Esophagus muscularis mucosa (tissue), 4 donors: ENCODE data around the gene UGT1A10. TPM values are rescaled to one million over a fixed set of nuclear protein-coding genes. Genes with fewer than 3 reads are reported as not detected.
"Not testable (repeated sequence)": the region's sequence is repeated elsewhere in the genome, so short reads cannot be mapped to it uniquely, and the experiment has no call there.

Experiments used
- DNase-seq: peaks from one replicate; pipeline ENCODE4 v3.0.0-alpha.2; 2017; ENCODE audit errors: extremely low spot score
- H3K27ac ChIP-seq, 4 donors: fragments of 200-600 bp; sonication (generic); replicated peaks in 1 of 4; 1 replicate in 3 of 4; 2 replicates in 1 of 4; pipeline ENCODE4 v1.5.1; 2016 to 2019; ENCODE audit warnings: mild to moderate bottlenecking in 1 of 4
- H3K27me3 ChIP-seq, 4 donors: fragments of 200-600 bp; sonication (generic); one replicate each; pipeline versions ENCODE4 v1.5.1 to v1.6.0; 2016 to 2019
- H3K36me3 ChIP-seq, 4 donors: fragments of 200-600 bp; sonication (generic); one replicate each; pipeline ENCODE4 v1.5.1; 2016 to 2019
- H3K4me1 ChIP-seq, 4 donors: fragments of 200-600 bp; sonication (generic); one replicate each; pipeline ENCODE4 v1.5.1; 2016 to 2019
- H3K4me3 ChIP-seq, 4 donors: fragments of 200-600 bp; sonication (generic); 1 replicate in 2 of 4; 2 replicates in 2 of 4; pipeline ENCODE4 v1.5.1; 2016 to 2019; ENCODE audit warnings: mild to moderate bottlenecking in 4 of 4, moderate library complexity in 1 of 4
- H3K9me3 ChIP-seq, 4 donors: fragments of 200-600 bp; sonication (generic); 1 replicate in 3 of 4; 2 replicates in 1 of 4; pipeline ENCODE4 v1.5.1; 2016 to 2019
- EP300 ChIP-seq: sonication (generic); formaldehyde crosslinking; IDR thresholded peaks from one replicate; pipeline ENCODE4 v1.6.1; 2017; ENCODE audit warnings: antibody characterized with exemption
- POLR2A ChIP-seq: fragments of 450-650 bp; IDR thresholded peaks from one replicate; pipeline ENCODE4 v1.6.1; 2017; ENCODE audit warnings: antibody characterized with exemption, moderate library complexity, mild to moderate bottlenecking, low read depth
- POLR2AphosphoS5 ChIP-seq, 2 donors: sonication (generic); formaldehyde crosslinking; IDR thresholded peaks; one replicate each; pipeline ENCODE4 v1.6.1; 2017; ENCODE audit warnings: antibody characterized with exemption in 2 of 2
- WGBS: methylation state at CpG from one replicate; pipeline ENCODE4 v1.1.5; 2018; 5-methylcytosine and 5-hydroxymethylcytosine counted together
- intact Hi-C: fragments of 100-400 bp; cut with DNase I; formaldehyde crosslinking; loops from one replicate; pipeline ENCODE4 v1.15.1; 2023
- total RNA-seq, 4 donors: library from RNA; depleted of rRNA; stranded (reverse); fragments of >200 nt; gene quantifications; one replicate each; pipeline versions ENCODE4 v1.1.0 to v1.2.1, GENCODE V29; 2016
- TF ChIP-seq, protein P1 (sequence below), 3 experiments: fragments of 200-600 bp in 2 of 3; fragments of 450-650 bp in 1 of 3; sonication (generic) in 2 of 3; IDR thresholded peaks; one replicate each; pipeline ENCODE4 v1.5.1; 2017 to 2019; ENCODE audit warnings: antibody characterized with exemption in 3 of 3, mild to moderate bottlenecking in 2 of 3, moderate library complexity in 1 of 3

Gene UGT1A10
- total RNA-seq, 4 donors from 2014 or later, result not detected

GRCh38 chr2:233743464-233744259 is 107.4 kb downstream of the UGT1A10 start:
- H3K27ac ChIP-seq, result no peak overlapping the region
- 94% methylated on average over 34 of the region's 46 CpGs for WGBS
- H3K9me3 ChIP-seq, result no peaks in the 10 kb centered on the region

GRCh38 chr2:233745073-233745755 is 109.0 kb downstream of the UGT1A10 start:
- TF ChIP-seq EP300 (no peak), POLR2A (no peak), POLR2AphosphoS5 (IDR thresholded peaks at IDR 0.05) (no peak)
- TF ChIP-seq, protein P1, sequence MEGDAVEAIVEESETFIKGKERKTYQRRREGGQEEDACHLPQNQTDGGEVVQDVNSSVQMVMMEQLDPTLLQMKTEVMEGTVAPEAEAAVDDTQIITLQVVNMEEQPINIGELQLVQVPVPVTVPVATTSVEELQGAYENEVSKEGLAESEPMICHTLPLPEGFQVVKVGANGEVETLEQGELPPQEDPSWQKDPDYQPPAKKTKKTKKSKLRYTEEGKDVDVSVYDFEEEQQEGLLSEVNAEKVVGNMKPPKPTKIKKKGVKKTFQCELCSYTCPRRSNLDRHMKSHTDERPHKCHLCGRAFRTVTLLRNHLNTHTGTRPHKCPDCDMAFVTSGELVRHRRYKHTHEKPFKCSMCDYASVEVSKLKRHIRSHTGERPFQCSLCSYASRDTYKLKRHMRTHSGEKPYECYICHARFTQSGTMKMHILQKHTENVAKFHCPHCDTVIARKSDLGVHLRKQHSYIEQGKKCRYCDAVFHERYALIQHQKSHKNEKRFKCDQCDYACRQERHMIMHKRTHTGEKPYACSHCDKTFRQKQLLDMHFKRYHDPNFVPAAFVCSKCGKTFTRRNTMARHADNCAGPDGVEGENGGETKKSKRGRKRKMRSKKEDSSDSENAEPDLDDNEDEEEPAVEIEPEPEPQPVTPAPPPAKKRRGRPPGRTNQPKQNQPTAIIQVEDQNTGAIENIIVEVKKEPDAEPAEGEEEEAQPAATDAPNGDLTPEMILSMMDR (IDR thresholded peaks at IDR 0.05), result no peak
- Histone ChIP-seq H3K27ac (no peak overlapping the region), H3K9me3 (no peaks in the 10 kb centered on the region), H3K36me3 (no peaks in the 10 kb centered on the region), H3K27me3 (peaks cover 0 to 3% (median 0%) of the 10 kb centered on the region in 4 donors), H3K4me1 (no peaks in the 10 kb centered on the region), H3K4me3 (no peak overlapping the region)
- WGBS, result 76% methylated on average over 5 of the region's 5 CpGs
- intact Hi-C loops, result no loop called here
- no peak for DNase-seq

More at GRCh38 chr2:233743464-233744259, 107.4 kb downstream of the UGT1A10 start:
- Histone ChIP-seq H3K4me3 (no peak overlapping the region), H3K4me1 (no peaks in the 10 kb centered on the region), H3K27me3 (peaks cover 0 to 3% (median 0%) of the 10 kb centered on the region in 4 donors), H3K36me3 (no peaks in the 10 kb centered on the region)
- no peak for DNase-seq
- intact Hi-C loops, result no loop called here
- TF ChIP-seq POLR2AphosphoS5 (IDR thresholded peaks at IDR 0.05) (no peak), POLR2A (no peak), EP300 (no peak)
- TF ChIP-seq, protein P1 (IDR thresholded peaks at IDR 0.05), result no peak

GRCh38 chr2:233745838-233746237 is 109.6 kb downstream of the UGT1A10 start:
- H3K9me3 ChIP-seq, DNase-seq, intact Hi-C loops, H3K4me1 ChIP-seq, H3K36me3 ChIP-seq, H3K4me3 ChIP-seq, H3K27ac ChIP-seq, H3K27me3 ChIP-seq: not testable (repeated sequence)
- WGBS, result 64% methylated on average over 2 of the region's 2 CpGs

GRCh38 chr2:233746475-233747282 is 110.4 kb downstream of the UGT1A10 start:
- 77% methylated on average over 10 of the region's 10 CpGs for WGBS
- peaks cover 0 to 3% (median 0%) of the 10 kb centered on the region in 4 donors for H3K27me3 ChIP-seq
- DNase-seq, result no peak
- TF ChIP-seq POLR2A, result no peak
- TF ChIP-seq EP300, result no peak
- TF ChIP-seq, protein P1 (IDR thresholded peaks at IDR 0.05), result no peak
- TF ChIP-seq POLR2AphosphoS5 (IDR thresholded peaks at IDR 0.05), result no peak
- no peaks in the 10 kb centered on the region for H3K4me1 ChIP-seq
- no peaks in the 10 kb centered on the region for H3K36me3 ChIP-seq
- H3K4me3 ChIP-seq, result no peak overlapping the region
- H3K9me3 ChIP-seq, result no peaks in the 10 kb centered on the region
- intact Hi-C loops, result no loop called here
- no peak overlapping the region for H3K27ac ChIP-seq

GRCh38 chr2:233747283-233747544 is 111.0 kb downstream of the UGT1A10 start:
- no peak overlapping the region for H3K4me3 ChIP-seq
- peaks cover 0 to 3% (median 0%) of the 10 kb centered on the region in 4 donors for H3K27me3 ChIP-seq
- intact Hi-C loops, result no loop called here
- no peak for DNase-seq
- H3K27ac ChIP-seq, result no peak overlapping the region
- H3K9me3 ChIP-seq, result no peaks in the 10 kb centered on the region
- no peaks in the 10 kb centered on the region for H3K4me1 ChIP-seq
- TF ChIP-seq, protein P1 (IDR thresholded peaks at IDR 0.05), result no peak
- TF ChIP-seq EP300 (no peak), POLR2AphosphoS5 (IDR thresholded peaks at IDR 0.05) (no peak), POLR2A (no peak)
- H3K36me3 ChIP-seq, result no peaks in the 10 kb centered on the region
- WGBS, result 86% methylated on average over 4 of the region's 6 CpGs

- H3K4me3 ChIP-seq, H3K36me3 ChIP-seq, H3K9me3 ChIP-seq, H3K27me3 ChIP-seq, DNase-seq, H3K27ac ChIP-seq, H3K4me1 ChIP-seq, intact Hi-C loops: not testable (repeated sequence)
- WGBS, result 80% methylated on average over 2 of the region's 2 CpGs
Measured at GRCh38 chr2:233750689-233751088, 114.4 kb downstream of the UGT1A10 start.

DNA sequence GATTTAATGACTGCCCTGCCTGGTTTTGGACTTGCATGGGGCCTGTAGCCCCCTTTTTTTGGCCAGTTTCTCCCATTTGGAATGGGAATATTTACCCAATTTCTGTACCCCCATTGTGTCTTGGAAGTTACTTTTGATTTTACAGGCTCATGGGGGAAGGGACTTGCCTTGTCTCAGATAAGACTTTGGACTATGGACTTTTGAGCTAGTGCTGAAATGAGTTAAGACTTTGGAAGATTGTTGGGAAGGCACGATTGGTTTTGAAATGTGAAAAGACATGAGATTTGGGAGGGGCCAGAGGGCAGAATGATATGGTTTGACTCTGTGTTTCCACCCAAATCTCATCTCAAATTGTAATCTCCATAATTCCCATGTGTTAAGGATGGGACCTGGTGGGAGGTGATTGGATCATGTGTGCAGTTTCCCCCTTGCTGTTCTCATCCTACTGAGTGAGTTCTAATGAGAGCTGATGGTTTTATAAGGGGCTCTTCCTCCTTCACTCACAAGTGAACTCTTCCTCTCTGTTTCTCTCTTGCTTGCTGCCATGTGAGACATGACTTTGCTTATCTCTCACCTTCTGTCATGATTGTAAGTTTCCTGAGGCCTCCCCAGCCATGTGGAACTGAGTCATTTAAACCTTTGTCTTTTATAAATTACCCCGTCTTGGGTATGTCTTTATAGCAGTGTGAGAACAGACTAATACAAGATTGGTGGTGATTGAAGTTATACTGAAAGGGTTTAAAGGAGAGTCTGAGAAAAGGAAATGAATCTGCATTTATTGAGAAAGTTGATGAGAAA is 115.2 kb downstream of the UGT1A10 start:
- H3K9me3 ChIP-seq, DNase-seq, H3K27me3 ChIP-seq, intact Hi-C loops, H3K4me1 ChIP-seq, H3K4me3 ChIP-seq, H3K36me3 ChIP-seq, H3K27ac ChIP-seq: not testable (repeated sequence)
- WGBS, result 75% methylated on average over 2 of the region's 2 CpGs
